AML-193 (cell line): ENCODE data around the gene AGAP1.
"Not testable (repeated sequence)": the region's sequence is repeated elsewhere in the genome, so short reads cannot be mapped to it uniquely, and the experiment has no call there.

ENCODE experiments used
- DNase-seq, 2 experiments: peaks; one replicate each; lab custom pipeline; 2025; lab: John Stamatoyannopoulos, UW

The AGAP1 gene

GRCh38 chr2:236063994-236064393 is 570.2 kb downstream of the AGAP1 start:
- no peak for DNase-seq

GRCh38 chr2:236065314-236066160 is 571.7 kb downstream of the AGAP1 start:
- no peak for DNase-seq

GRCh38 chr2:236070236-236070635 is 576.4 kb downstream of the AGAP1 start:
- no peak for DNase-seq

GRCh38 chr2:236073246-236073645 is 579.4 kb downstream of the AGAP1 start:
- DNase-seq: no peak

GRCh38 chr2:236073867-236074655 is 580.2 kb downstream of the AGAP1 start:
- no peak for DNase-seq

GRCh38 chr2:236075802-236076201 is 582.0 kb downstream of the AGAP1 start:
- no peak for DNase-seq

- DNase-seq: no peak
These were observed 584.7 kb downstream of the AGAP1 start for GRCh38 chr2:236078297-236079255.

- no peak for DNase-seq
These were observed 586.6 kb downstream of the AGAP1 start for GRCh38 chr2:236080412-236080811.

- DNase-seq: no peak
These were observed 587.3 kb downstream of the AGAP1 start for GRCh38 chr2:236081171-236081570.

- DNase-seq: no peak
These were observed 588.2 kb downstream of the AGAP1 start for GRCh38 chr2:236082061-236082460.

- no peak for DNase-seq
These were observed 590.1 kb downstream of the AGAP1 start for GRCh38 chr2:236083934-236084333.

- no peak for DNase-seq
These were observed 591.4 kb downstream of the AGAP1 start for GRCh38 chr2:236085211-236085610.

GRCh38 chr2:236085647-236086046 is 591.8 kb downstream of the AGAP1 start:
- DNase-seq: no peak

GRCh38 chr2:236086403-236086970 is 592.6 kb downstream of the AGAP1 start:
- no peak for DNase-seq

- DNase-seq: no peak
These were observed 593.2 kb downstream of the AGAP1 start for GRCh38 chr2:236086971-236087465.

GRCh38 chr2:236088368-236089057 is 594.7 kb downstream of the AGAP1 start:
- DNase-seq: no peak

GRCh38 chr2:236089271-236090026 is 595.6 kb downstream of the AGAP1 start:
- DNase-seq: no peak

- DNase-seq: no peak
These were observed 596.2 kb downstream of the AGAP1 start for GRCh38 chr2:236090027-236090382.

- not testable (repeated sequence) for DNase-seq
These were observed 597.0 kb downstream of the AGAP1 start for GRCh38 chr2:236090826-236091225.

- DNase-seq: no peak
These were observed 598.9 kb downstream of the AGAP1 start for GRCh38 chr2:236092714-236093113.
